HG03442 (cell line): ENCODE data around the gene ABLIM1.

Experiments used
- ATAC-seq: cut with Tn5 transposase; IDR thresholded peaks from one replicate; pipeline ENCODE4 v1.9.1; 2021; ENCODE audit warnings: mild to moderate bottlenecking, moderate library complexity; ENCODE audit not compliant: unreplicated experiment

Gene ABLIM1

DNA sequence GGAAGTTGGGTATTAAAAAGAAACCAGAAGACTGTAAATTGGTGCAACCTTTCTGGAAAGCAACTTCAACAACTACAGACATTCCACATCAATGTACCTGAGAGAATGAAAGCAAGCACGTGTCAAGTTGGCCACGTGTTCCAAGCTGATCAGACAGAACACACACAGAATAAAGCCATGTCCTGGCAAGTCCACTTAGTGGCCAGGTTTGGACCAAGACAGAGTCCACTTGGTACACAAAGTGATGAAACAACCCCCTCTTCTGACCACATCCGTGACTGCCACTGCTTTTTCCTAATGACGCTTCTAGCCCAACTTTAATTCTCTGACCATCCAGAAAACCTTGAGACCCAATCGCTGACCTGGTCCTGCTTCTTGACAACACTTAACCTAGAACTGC, 109.4 kb downstream of the ABLIM1 start:
- ATAC-seq: no peak

DNA sequence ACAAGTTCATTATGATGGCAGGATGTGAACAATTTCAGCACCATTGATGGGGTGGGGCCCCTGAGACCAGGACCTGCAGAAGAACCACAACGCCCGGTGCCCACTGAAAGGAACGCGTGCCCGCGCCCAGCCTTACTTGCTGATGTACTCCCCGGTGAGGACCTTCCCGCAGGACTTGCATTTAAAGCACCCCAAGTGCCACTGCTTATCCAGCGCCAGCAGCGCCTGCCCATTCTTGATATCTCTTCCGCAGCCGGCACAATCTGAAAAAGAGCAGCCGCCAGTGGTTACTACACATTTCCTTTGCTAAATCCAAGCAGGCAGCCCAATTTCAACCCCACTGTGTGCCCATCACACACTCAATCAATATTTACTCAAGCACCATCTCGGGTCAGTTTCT, 110.6 kb downstream of the ABLIM1 start:
- ATAC-seq: no peak

DNA sequence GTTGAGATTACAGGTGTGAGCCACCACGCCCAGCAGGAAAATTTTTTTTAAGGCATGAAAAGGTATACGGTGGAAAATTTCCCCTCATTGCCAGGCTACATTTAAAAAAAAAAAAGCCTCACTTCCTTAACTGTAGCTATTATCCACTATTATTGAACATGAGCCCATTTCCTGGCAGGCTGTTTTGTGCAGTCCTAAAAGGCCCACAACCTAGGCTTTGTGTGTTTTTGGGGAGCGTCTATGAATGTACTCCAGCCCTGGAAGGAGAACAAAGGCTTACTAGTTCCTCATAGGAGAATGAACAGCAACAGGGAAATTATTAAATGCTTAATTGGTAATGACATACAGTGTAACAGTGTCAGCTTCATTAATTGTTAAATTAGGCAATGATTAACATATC, 111.0 kb downstream of the ABLIM1 start:
- no peak for ATAC-seq

DNA sequence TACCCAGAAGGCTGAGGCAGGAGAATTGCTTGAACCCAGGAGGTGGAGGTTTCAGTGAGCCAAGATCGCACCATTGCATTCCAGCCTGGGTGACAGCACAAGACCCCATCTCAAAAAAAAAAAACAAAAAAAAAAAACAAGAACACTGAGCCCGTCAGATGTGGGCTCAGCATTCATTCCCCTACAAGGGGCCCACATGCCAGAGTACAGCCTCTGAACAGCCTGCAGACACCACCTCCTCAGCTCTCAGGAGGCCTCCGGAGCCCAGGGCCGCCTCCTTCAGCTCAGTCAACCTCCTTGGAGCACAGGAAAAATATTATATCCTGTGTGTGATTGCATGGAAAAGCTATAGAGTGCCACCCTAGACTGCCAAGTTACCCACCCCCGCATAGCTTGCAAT, 112.3 kb downstream of the ABLIM1 start:
- no peak for ATAC-seq

DNA sequence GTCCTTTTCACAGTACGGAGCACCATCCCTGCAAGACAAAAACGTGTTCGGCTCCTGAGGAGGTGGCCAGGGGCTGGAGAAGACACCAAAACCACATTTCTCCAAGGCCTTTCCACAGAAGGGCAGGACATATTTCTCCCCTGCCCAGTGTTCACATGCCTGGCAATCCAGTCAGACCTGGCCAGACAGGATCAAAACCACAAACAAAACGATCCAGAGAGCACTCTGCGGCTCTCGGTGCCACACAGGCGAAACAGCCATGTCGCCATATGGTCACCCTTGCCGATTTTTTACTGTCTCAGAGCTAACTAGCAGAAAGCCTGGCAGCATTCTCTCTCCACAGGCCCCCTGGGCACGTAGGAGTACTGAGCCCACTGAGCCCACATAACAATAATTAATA, 113.0 kb downstream of the ABLIM1 start:
- no peak for ATAC-seq

DNA sequence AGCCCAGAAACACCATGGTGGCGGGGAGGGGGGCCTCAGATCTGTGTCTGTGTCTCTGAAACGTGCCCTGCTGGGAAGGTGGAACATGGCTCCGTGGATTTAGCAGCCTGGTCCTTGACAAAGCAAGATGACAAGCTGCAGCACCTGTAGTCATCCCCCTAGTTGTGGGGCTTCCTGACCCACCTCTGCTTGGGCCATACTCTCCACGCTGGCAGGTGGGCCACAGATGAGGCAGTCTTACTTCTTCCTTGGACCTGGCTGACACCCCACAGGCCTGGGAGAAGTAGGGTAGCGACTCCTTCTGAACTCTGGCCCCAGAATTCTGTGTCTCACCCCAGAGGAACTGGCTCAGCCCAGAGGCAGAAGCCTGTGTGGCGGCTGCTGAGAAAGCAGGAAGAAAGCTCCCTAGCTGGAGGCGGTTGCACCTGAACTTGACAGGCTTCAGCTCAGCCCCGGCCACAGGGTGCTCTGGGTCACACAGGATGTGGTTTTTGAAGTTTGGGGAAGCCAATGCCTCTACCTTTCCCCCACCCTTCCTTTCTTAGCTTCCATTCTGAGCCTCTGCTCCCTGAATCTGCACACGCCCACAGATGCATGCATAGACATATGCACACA, 113.9 kb downstream of the ABLIM1 start:
- ATAC-seq: peak; percentile 94

DNA sequence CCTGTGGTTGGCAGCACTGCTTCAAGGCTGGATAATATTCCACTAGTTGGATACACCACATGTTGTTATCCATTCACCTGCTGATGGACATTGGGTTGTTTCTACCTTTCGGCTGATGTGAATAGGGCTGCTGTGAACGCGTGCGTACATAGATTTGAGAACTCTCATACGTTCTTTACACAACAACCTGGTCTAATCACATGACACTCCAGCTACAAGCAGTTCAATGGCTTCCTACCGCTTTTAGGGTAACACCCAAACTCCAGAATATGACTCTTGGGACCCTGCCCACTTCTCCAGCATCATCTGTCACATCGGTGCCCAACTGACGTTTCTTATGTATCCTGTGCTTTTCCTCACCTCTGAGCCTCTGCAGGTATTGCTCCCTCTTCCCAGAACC, 114.6 kb downstream of the ABLIM1 start:
- ATAC-seq: no peak

DNA sequence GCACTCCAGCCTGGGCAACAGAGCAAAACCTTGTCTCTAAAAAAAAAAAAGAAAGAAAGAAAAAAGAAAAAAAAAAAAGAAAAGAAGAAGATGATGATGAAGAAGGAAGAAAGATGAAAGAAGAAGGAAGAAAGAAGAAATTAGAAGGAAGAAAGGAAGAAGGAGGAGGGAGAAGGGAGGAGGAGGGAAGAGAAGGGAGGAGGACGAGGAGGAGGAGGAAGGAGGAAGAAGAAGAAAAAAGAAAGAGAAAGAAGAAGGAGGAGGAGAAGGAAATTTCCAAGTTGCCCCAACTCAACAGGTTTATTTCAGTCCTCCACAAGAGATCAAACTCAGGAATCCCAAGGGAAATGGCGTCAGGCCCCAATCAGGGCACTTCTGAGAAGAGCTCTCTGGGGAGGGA, 115.7 kb downstream of the ABLIM1 start:
- no peak for ATAC-seq

DNA sequence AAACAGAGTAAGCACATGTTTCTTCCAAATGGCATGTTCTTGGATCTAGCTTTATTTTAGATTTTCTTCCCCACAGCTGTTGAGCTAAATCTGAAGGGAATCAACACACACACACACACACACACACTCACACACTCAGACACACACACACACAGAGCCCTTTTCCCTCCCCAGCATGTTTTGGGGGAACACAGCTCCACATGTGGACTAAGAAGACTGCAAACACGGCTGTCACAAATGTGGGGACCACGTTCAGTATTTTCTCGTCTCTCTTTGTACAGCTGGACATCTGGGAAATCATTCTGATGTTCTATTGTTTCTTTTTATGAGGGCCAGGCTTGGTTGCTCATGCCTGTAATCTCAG, 116.3 kb downstream of the ABLIM1 start:
- ATAC-seq: no peak

DNA sequence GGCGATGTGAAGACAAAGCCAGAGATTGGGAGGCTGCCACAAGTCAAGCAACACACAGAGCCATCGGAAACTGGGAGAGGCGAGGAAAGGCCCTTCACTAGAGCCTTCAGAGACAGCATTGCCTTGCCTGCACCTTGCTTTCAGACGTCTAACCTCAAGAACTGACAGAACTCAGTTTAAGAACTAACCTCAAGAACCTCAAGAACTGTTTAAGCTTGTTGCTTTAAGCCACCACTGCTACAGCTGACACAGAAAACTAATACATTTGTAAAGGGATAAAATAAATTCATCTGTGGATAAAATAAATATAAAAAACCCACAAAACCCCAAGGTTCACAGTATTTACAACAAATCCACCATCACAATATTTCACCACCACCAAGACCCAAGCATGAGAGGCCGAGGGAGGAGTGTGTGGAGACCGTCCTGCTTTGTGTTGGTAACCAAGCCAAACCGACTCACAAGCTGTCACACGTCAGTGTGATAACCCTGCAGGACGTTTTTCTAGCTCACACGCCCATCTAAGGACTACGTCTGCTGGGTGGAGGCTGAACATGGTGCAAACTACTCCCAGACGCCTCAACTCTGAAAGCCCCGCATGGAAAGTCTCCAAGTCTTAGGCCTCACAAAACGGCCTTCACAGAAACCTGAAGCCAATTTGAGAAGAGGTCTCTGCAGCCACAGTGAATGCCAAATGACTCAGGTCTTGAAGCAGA, 116.8 kb downstream of the ABLIM1 start:
- ATAC-seq: no peak

DNA sequence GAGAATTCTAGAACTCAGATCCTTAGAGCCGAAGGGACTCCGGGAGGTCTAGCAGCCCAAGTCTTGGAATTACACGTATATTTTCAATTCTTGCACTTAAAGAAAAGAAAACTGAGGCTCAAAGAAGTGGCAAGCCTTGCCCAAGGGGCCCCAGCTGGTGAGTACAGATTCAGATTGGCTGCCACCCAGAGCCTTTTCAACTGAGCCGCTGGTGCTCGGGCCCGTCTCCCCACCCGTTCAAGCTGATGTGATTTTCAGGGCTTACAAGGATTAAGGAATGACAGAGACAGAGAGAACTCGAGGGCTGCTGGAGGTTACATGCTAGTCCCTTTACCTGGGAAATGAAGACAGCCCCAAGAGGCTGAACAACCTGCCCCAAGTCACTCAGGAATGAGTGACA, 117.8 kb downstream of the ABLIM1 start:
- no peak for ATAC-seq

DNA sequence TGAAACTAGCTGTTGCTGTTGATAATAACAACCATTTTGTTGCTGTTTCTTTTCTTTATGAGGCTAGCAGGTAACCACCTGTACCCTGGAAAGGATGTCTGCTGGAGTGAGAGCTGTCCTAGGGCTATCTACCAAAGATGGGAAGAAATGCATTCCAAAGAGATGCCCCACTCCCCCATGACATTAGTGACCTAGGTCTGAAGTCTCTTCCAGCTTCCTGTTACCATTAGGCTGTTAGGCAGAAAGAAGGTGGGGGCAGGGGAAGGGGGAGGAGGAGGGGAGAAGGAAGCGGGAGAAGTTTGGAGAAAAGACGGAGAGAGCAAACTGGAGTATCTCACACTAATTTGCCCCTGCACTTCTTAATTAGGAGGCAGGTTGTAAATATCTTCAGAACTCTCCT, 118.5 kb downstream of the ABLIM1 start:
- ATAC-seq: no peak

DNA sequence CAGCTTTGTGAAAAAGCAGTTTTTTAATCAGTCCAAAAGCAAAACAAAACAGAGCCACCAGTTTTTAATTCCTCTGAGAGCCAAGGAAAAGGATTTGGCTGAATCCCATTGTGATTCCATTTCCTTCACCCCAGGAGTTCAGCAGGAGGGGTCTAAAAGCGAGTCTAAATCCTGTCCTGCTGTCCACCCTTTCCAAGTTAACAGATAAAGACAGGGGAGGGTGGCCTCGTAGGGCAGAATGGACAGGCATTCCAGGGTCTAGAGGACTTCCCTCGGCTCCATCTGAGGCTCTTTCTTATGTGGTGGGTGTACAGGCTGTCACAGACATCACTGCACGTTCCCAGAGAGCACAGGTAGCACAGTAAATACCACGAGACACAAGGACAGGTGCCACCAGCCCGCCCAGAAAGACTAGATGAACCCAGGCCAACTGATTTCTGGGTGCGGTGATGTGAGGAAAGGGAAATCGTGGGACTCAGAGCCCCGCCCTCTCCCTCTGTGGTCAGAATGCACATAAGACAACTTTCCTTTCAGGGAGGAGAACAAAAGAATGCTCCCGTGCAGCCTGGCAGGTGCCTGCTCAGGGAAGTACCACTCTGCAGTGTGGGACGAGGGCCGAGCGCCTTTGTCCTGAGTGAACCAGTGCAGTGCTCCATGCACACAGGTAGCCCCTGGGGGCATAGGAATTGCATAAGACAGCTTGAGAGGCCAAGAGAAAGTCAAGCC, 119.7 kb downstream of the ABLIM1 start:
- no peak for ATAC-seq

DNA sequence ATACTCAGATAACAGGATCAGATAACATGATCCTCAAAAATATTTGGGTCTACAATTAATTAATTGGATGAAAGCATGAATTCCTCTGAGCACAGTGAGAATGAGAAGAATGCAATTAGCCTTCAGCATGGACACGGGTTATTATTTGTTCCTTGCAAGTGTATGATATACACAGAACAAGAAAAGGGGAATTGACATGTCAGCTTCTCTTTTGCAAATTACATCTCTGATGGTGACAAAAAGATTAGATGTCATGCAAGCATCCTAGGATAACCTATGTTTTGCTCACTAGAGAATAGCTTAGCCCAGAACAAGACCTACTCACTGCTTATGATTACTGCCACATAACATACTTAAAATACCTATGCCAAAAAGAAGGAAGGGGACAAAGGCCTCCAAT, 120.3 kb downstream of the ABLIM1 start:
- no peak for ATAC-seq

DNA sequence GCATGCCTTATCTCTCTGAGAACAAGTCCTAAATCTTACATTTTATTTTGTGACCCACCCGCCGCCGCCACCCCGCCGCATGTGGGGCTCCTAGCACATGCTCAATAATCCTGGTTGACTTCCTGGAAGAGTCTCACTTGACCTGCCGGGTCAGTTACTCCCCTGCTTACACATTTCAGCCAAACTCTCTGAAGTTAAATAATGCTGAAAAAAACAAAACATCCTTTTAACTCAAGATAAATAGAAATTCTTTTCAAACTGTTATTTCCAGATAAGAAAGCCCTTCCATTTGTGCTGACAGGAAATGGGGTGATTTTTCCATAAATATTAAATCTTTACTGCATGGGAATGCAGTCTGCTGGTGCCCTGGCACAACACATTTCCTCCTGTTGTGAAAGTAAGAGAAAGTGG, 123.5 kb downstream of the ABLIM1 start:
- ATAC-seq: no peak

DNA sequence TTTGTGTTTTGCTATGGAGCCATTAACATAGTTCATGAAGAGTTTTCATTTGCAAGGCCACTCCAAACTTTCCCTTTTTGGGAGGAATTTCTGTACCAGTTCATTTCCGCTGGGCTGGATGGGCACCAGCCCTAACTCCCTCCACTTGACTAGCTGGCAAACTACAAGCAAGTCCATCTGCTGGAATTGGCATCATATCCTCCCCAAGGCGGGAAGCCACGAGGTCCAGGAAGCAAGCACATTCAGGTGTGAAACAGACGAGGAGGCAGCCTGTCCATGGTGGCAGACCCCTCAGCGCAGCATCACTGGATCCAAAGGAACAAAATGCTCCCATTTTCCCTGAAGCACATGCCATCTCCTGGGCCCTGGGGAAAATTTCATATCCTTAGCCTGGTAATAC, 125.8 kb downstream of the ABLIM1 start:
- ATAC-seq: no peak

DNA sequence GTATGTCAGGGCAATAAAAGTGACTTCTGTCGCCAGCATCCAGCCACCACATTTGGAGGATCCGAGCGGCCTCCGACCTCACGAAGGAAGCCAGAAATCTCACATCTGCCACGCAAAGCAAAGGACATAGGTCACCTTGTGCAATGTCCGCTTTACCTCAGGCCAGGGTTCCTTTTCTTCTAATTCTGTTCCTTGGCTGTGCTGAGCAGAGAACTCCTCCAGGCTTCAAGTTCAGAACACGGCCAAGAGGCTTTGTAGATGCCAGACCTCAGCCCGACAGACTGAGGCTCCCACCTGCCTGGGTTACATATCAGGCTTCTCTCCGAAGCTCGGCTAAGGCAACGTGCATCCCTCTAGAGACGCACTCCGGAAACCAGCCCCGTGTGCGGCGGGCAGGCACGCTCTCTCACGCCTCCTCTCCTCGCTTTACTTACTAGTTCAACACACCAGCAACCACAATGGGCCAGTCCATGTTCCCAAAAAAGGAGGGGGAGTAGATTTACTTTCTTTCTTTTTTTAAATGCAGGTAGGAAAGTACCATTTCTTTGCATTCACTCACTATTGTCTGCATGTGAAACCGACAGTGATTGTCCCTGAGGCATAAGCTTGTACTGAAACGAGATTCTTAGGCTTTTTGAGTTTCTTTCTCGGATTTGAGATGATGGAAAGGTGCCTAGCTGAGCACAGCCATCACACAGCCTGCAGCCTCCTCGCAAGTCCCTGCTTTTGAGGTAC, 131.4 kb downstream of the ABLIM1 start:
- peak; percentile 97 for ATAC-seq

DNA sequence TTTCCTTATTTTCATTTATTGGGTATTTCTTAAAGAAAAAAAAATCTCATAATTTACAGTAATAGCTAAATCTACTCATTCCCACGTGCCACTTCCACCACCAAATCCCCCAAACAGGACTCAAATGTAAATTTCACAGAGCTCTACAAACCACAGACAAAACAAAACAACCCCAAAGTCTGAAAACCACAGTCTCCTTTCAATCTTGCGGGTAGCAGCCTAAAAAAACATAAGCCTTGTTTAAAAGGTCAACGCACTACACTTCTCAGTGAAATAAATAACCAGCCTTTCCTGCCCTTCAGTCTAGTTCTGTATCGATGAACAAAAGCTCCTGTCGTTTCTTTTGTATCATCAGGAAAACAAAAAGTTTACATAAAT, 132.0 kb downstream of the ABLIM1 start:
- peak; percentile 27 for ATAC-seq

DNA sequence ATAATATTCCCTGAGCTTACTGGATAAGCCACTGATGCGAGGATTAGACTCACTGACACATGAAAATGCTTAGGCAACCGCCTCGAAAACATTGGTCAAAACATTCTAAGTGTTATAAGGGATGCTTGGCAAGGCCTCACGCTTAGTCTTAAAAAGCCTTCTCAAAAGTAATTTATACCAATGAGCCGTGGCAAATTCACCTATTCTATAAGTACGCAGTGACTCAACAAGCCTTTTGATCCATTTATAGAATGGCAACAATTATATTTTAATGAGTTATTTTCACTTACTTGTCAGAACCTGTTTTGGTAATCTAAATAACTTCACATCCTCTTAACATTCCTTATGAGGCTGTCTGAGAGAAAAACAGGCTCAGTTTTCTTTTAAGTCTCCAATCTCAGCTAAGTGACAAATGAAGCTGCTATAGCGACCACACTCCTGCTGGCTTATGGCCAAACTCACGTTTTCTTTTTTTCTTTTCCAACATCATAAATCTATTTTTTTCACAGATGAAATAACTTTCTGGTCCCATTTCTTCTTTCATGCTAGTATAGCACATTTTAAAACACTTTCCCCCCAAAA, 132.6 kb downstream of the ABLIM1 start:
- ATAC-seq: no peak

DNA sequence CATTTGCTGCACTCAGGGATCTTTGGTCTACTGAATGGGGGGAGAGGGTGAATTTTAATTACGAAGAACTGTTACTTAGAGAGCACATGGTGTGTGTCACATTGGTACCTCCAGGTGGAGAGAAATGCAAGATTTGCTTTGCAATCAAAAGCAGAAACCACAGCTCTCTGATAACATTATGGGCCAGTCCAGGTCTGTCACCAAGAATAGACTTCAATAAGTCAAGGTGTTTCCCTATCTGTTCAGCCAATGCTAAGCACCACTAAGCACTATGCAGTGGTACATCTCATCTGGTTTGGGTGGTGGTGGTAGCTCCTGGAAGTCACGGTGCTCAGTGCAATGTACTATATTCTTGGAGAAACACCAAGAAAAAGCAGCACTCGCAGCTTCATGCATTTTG, 134.2 kb downstream of the ABLIM1 start:
- ATAC-seq: no peak

DNA sequence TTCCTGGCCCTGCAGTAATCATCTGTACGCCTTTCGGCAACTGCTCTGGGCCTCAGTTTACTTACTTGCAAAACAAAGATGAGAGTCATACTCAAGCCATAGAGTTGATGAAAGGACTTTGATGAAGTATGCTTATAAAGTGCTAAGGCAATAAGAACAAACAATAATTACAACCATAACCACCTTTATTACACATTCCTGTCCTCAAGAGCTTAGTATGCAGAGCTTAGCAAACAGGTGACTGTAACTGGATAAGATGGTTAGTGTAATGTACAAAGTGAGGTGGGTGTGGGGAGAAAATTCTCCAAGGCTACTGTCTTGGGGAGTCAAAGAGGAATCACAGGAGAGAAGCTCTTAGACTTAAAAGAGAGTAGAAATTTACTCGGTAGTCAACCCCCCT, 136.8 kb downstream of the ABLIM1 start:
- no peak for ATAC-seq
